Adrenal gland (tissue), 12 donors: ENCODE results near the gene SMTNL2. TPM values are rescaled to one million over a fixed set of nuclear protein-coding genes. Genes with fewer than 3 reads are reported as not detected.

Source experiments
- DNase-seq, 7 donors: peaks; one replicate each; pipeline ENCODE4 v3.0.0-alpha.2; 2019 to 2020
- H3K27ac ChIP-seq, 5 donors: fragments of 200-600 bp; sonication (generic) in 4 of 5; 1 replicate in 3 of 5; 2 replicates in 2 of 5; pipeline versions ENCODE4 v1.5.1 to v1.8.0; 2016 to 2020; ENCODE audit warnings: mild to moderate bottlenecking in 1 of 5
- H3K27me3 ChIP-seq: fragments of 200-600 bp; 2 replicates; pipeline ENCODE4 v1.8.0; 2021
- H3K36me3 ChIP-seq, 2 donors: fragments of 200-600 bp; replicated peaks in 1 of 2; 1 replicate in 1 of 2; 2 replicates in 1 of 2; pipeline versions ENCODE4 v1.5.1 to v1.8.0; 2018 to 2022
- H3K4me1 ChIP-seq, 2 donors: fragments of 200-600 bp; replicated peaks in 1 of 2; 1 replicate in 1 of 2; 2 replicates in 1 of 2; pipeline versions ENCODE4 v1.5.1 to v1.8.0; 2018 to 2021
- H3K4me3 ChIP-seq, 4 donors: fragments of 200-600 bp; sonication (generic) in 3 of 4; one replicate each; pipeline ENCODE4 v1.5.1; 2016 to 2018
- H3K9me3 ChIP-seq, 3 donors: fragments of 200-600 bp; sonication (generic) in 1 of 3; replicated peaks in 1 of 3; 1 replicate in 2 of 3; 2 replicates in 1 of 3; pipeline versions ENCODE4 v1.5.1 to v1.8.0; 2016 to 2021
- CTCF ChIP-seq, 6 experiments: fragments of 450-650 bp in 4 of 6; fragments of 200-600 bp in 2 of 6; sonication (generic) in 1 of 6; IDR thresholded peaks; 1 replicate in 5 of 6; 2 replicates in 1 of 6; pipeline versions ENCODE4 v1.5.1 to v1.8.0; 2016 to 2021; ENCODE audit warnings: antibody characterized with exemption in 6 of 6, mild to moderate bottlenecking in 2 of 6, moderate library complexity in 1 of 6
- POLR2A ChIP-seq, 2 donors: fragments of 450-650 bp; IDR thresholded peaks; one replicate each; pipeline ENCODE4 v1.6.1; 2017; ENCODE audit warnings: antibody characterized with exemption in 2 of 2, mild to moderate bottlenecking in 2 of 2, moderate library complexity in 1 of 2
- WGBS, 4 donors: extraction: QIAGEN DNeasy Blood & Tissue Kit in 2 of 4; methylation state at CpG; one replicate each; pipeline versions ENCODE4 v1.1.5 to v1.1.7; 2013 to 2017; 5-methylcytosine and 5-hydroxymethylcytosine counted together
- intact Hi-C, 2 donors: fragments of 100-400 bp; cut with DNase I; formaldehyde crosslinking; loops; one replicate each; pipeline versions ENCODE4 v1.14.1 to v1.15.0; 2022 to 2023
- polyA plus RNA-seq, 3 donors: library from polyadenylated mRNA; stranded (reverse); fragments of 200-250 nt in 2 of 3; fragments of 350-450 nt in 1 of 3; fragmentation: Illumina TruSeq in 1 of 3; extraction: RNeasy Lipid Tissue Mini Kit (QIAGEN cat#74804) in 1 of 3; gene quantifications; one replicate each; pipeline ENCODE4 v1.2.3, GENCODE V29; 2013 to 2014
- total RNA-seq, 9 donors: library from RNA; depleted of rRNA in 4 of 9; stranded (reverse); fragments of >200 nt in 4 of 9; fragments of 120-200 nt in 1 of 9; fragmentation: NEBNext Ultra II Directional in 1 of 9; extraction: Animal tissue kit (Norgen Biotek cat#: 25700) in 1 of 9; gene quantifications; one replicate each; pipeline versions ENCODE4 v1.1.0 to v1.2.4, GENCODE V29; 2013 to 2023
- donor health status: healthy with polysubstance abuse.
- donor health status: Bipolar disorder and iron deficiency.
- donor health status: DM: yes; HTN: yes; CAD: no.
- donor health status: DM: no; HTN: no; CAD: no.
- donor health status: DM: no; HTN: no; CAD: no.
- donor health status: DM: yes; HTN: yes; CAD: no.

Gene SMTNL2
- total and polyA plus RNA-seq, 12 donors, result 0.11 to 0.94 (median 0.17) TPM; not detected in 5

- 69 to 83% (median 79%) methylated on average over 10 to 15 of the region's 15 CpGs for WGBS, 4 donors
- intact Hi-C loops, result loop anchor here in 1 of 2 donors (10.0 kb wide), 1 partner anchor 116 kb away; no protein-coding TSS in a partner anchor
Measured at GRCh38 chr17:4540687-4541327, 43.5 kb upstream of the SMTNL2 start.

GRCh38 chr17:4541328-4542002 is 42.9 kb upstream of the SMTNL2 start:
- Histone ChIP-seq H3K4me3 (no peak overlapping the region), H3K36me3 (peaks cover 0 to 63% of the 10 kb centered on the region in 2 donors), H3K4me1 (peaks cover 3 to 17% of the 10 kb centered on the region in 2 donors), H3K9me3 (no peaks in the 10 kb centered on the region), H3K27me3 (no peaks in the 10 kb centered on the region), H3K27ac (peak overlapping the region in 1 of 5 donors; percentile 61)
- TF ChIP-seq POLR2A (IDR thresholded peaks at IDR 0.05), result no peak
- TF ChIP-seq CTCF (IDR thresholded peaks at IDR 0.05), result no peak
- no peak for DNase-seq
- 82 to 86% (median 85%) methylated on average over 13 to 29 of the region's 29 CpGs for WGBS, 4 donors
- intact Hi-C loops, result loop anchor here in 1 of 2 donors (10.0 kb wide), 1 partner anchor 117 kb away; no protein-coding TSS in a partner anchor

More at GRCh38 chr17:4540687-4541327, 43.5 kb upstream of the SMTNL2 start:
- peak in 2 of 7 donors; percentile 24 to 60 for DNase-seq
- H3K9me3 ChIP-seq, result no peaks in the 10 kb centered on the region
- H3K36me3 ChIP-seq, result peaks cover 0 to 58% of the 10 kb centered on the region in 2 donors
- peaks cover 9 to 24% of the 10 kb centered on the region in 2 donors for H3K4me1 ChIP-seq
- H3K4me3 ChIP-seq, result no peak overlapping the region
- TF ChIP-seq POLR2A (IDR thresholded peaks at IDR 0.05), result no peak
- no peak for TF ChIP-seq CTCF (IDR thresholded peaks at IDR 0.05)
- H3K27me3 ChIP-seq, result no peaks in the 10 kb centered on the region
- peak overlapping the region in 1 of 5 donors; percentile 61 for H3K27ac ChIP-seq

GRCh38 chr17:4542003-4542725 is 42.2 kb upstream of the SMTNL2 start:
- Histone ChIP-seq H3K27ac (peak overlapping the region in 1 of 5 donors; percentile 61), H3K27me3 (no peaks in the 10 kb centered on the region), H3K9me3 (no peaks in the 10 kb centered on the region), H3K36me3 (peaks cover 0 to 70% of the 10 kb centered on the region in 2 donors), H3K4me1 (peaks cover 0 to 10% of the 10 kb centered on the region in 2 donors), H3K4me3 (no peak overlapping the region)
- 93 to 95% (median 94%) methylated on average over 6 to 14 of the region's 14 CpGs for WGBS, 4 donors
- DNase-seq, result no peak
- intact Hi-C loops, result loop anchor here in 1 of 2 donors (10.0 kb wide), 1 partner anchor 117 kb away; no protein-coding TSS in a partner anchor
- TF ChIP-seq CTCF (IDR thresholded peaks at IDR 0.05) (no peak), POLR2A (IDR thresholded peaks at IDR 0.05) (no peak)

- H3K9me3 ChIP-seq, result no peaks in the 10 kb centered on the region
- WGBS, 4 donors, result 93 to 98% (median 95%) methylated on average over 14 to 19 of the region's 19 CpGs
- intact Hi-C loops, result loop anchor here in 1 of 2 donors (10.0 kb wide), 1 partner anchor 118 kb away; no protein-coding TSS in a partner anchor
- H3K4me3 ChIP-seq, result no peak overlapping the region
- DNase-seq, result no peak
- peaks cover 0 to 4% of the 10 kb centered on the region in 2 donors for H3K4me1 ChIP-seq
- H3K27me3 ChIP-seq, result no peaks in the 10 kb centered on the region
- H3K27ac ChIP-seq, result no peak overlapping the region
- peaks cover 0 to 75% of the 10 kb centered on the region in 2 donors for H3K36me3 ChIP-seq
- TF ChIP-seq CTCF (IDR thresholded peaks at IDR 0.05) (no peak), POLR2A (IDR thresholded peaks at IDR 0.05) (no peak)
Measured at GRCh38 chr17:4542726-4543191, 41.6 kb upstream of the SMTNL2 start.
